HepG2 (cell line): ENCODE data around the gene PDE4D. TPM values are rescaled to one million over a fixed set of nuclear protein-coding genes. Genes with fewer than 3 reads are reported as not detected.
A peak's percentile ranks its signal among the peaks of the same experiment; 100 is the strongest.

ENCODE experiments used
- AGO1 ChIP-seq: fragments of 200-400 bp; formaldehyde crosslinking; IDR thresholded peaks from 2 replicates; pipeline ENCODE4 v1.6.1; 2017; ENCODE audit warnings: mild to moderate bottlenecking, low read depth, low read length, moderate library complexity; ENCODE audit not compliant: poor library complexity, severe bottlenecking
- ARNT ChIP-seq: fragments of 450-650 bp; IDR thresholded peaks from 2 replicates; pipeline ENCODE4 v1.6.1; 2017
- ELF3 ChIP-seq: IDR thresholded peaks from 2 replicates; pipeline ENCODE4 v1.6.1; 2016; ENCODE audit warnings: missing genetic modification reagents, missing compliant biosample characterization
- FOXA1 ChIP-seq, 2 experiments: fragments of 450-650 bp in 1 of 2; sonication (generic) in 1 of 2; formaldehyde crosslinking in 1 of 2; IDR thresholded peaks; 2 replicates each; pipeline versions ENCODE4 v1.4.0 to v1.6.1; 2016 to 2020; ENCODE audit warnings: missing genetic modification reagents in 1 of 2
- HNF4A ChIP-seq: sonication (generic); formaldehyde crosslinking; IDR thresholded peaks from 2 replicates; pipeline ENCODE4 v1.4.0; 2020; ENCODE audit warnings: missing genetic modification reagents
- HNRNPK ChIP-seq: fragments of 200-400 bp; formaldehyde crosslinking; IDR thresholded peaks from 2 replicates; pipeline ENCODE4 v1.6.1; 2018; ENCODE audit warnings: low read length, low read depth, moderate library complexity, mild to moderate bottlenecking; ENCODE audit not compliant: poor library complexity, severe bottlenecking
- HOXA3 ChIP-seq: sonication (generic); formaldehyde crosslinking; IDR thresholded peaks from 2 replicates; pipeline ENCODE4 v1.5.0; 2020; ENCODE audit warnings: missing genetic modification reagents
- ISX ChIP-seq: sonication (generic); formaldehyde crosslinking; conservative IDR thresholded peaks from 2 replicates; pipeline ENCODE4 v1.5.0; 2020; ENCODE audit warnings: missing genetic modification reagents
- KAT8 ChIP-seq: IDR thresholded peaks from 2 replicates; pipeline ENCODE4 v1.6.1; 2016; ENCODE audit warnings: missing genetic modification reagents, missing compliant biosample characterization
- LCORL ChIP-seq, 2 experiments: fragments of 450-650 bp in 1 of 2; sonication (generic) in 1 of 2; formaldehyde crosslinking in 1 of 2; IDR thresholded peaks; 2 replicates each; pipeline versions ENCODE4 v1.5.0 to v1.6.1; 2017 to 2020; ENCODE audit warnings: antibody characterized with exemption in 1 of 2, missing genetic modification reagents in 1 of 2
- MTF2 ChIP-seq: sonication (generic); formaldehyde crosslinking; IDR thresholded peaks from 2 replicates; pipeline ENCODE4 v1.5.0; 2020; ENCODE audit warnings: missing genetic modification reagents, borderline replicate concordance
- NCOA1 ChIP-seq: sonication (generic); formaldehyde crosslinking; IDR thresholded peaks from 2 replicates; pipeline ENCODE4 v1.9.0; 2021; ENCODE audit warnings: missing genetic modification reagents
- PHF21A ChIP-seq: sonication (generic); formaldehyde crosslinking; IDR thresholded peaks from 2 replicates; pipeline ENCODE4 v1.5.0; 2020; ENCODE audit warnings: mild to moderate bottlenecking, missing genetic modification reagents
- SIX4 ChIP-seq: sonication (generic); formaldehyde crosslinking; IDR thresholded peaks from 2 replicates; pipeline ENCODE4 v1.4.0; 2020; ENCODE audit warnings: missing genetic modification reagents
- SOX13 ChIP-seq, 3 experiments: fragments of 450-650 bp in 1 of 3; sonication (generic) in 1 of 3; formaldehyde crosslinking in 1 of 3; IDR thresholded peaks in 2 of 3; conservative IDR thresholded peaks in 1 of 3; 2 replicates each; pipeline versions ENCODE4 v1.5.0 to v1.6.1; 2016 to 2020; ENCODE audit warnings: antibody characterized with exemption in 1 of 3, mild to moderate bottlenecking in 1 of 3, missing compliant biosample characterization in 1 of 3, missing genetic modification reagents in 1 of 3, moderate library complexity in 1 of 3
- SP2 ChIP-seq: sonication (generic); formaldehyde crosslinking; IDR thresholded peaks from 2 replicates; pipeline ENCODE4 v1.5.1; 2020; ENCODE audit warnings: mild to moderate bottlenecking, missing genetic modification reagents
- ZMYM4 ChIP-seq: sonication (generic); formaldehyde crosslinking; IDR thresholded peaks from 2 replicates; pipeline ENCODE4 v1.8.1; 2023; ENCODE audit warnings: mild to moderate bottlenecking, missing genetic modification reagents
- ZNF20 ChIP-seq: sonication (generic); formaldehyde crosslinking; IDR thresholded peaks from 2 replicates; pipeline ENCODE4 v1.4.0; 2020; ENCODE audit warnings: mild to moderate bottlenecking, moderate library complexity, missing genetic modification reagents
- ZNF335 ChIP-seq: sonication (generic); formaldehyde crosslinking; IDR thresholded peaks from 2 replicates; pipeline ENCODE4 v1.4.0; 2020; ENCODE audit warnings: missing genetic modification reagents
- ZNF367 ChIP-seq: sonication (generic); formaldehyde crosslinking; IDR thresholded peaks from 2 replicates; pipeline ENCODE4 v1.4.0; 2020; ENCODE audit warnings: missing genetic modification reagents, borderline replicate concordance
- ZNF652 ChIP-seq: IDR thresholded peaks from 2 replicates; pipeline ENCODE4 v1.6.1; 2016; ENCODE audit warnings: low read depth, borderline replicate concordance
- ZNF678 ChIP-seq: sonication (generic); formaldehyde crosslinking; IDR thresholded peaks from 2 replicates; pipeline ENCODE4 v1.4.0; 2020; ENCODE audit warnings: mild to moderate bottlenecking, missing genetic modification reagents
- ZSCAN29 ChIP-seq: sonication (generic); formaldehyde crosslinking; conservative IDR thresholded peaks from 2 replicates; pipeline ENCODE4 v1.4.0; 2020; ENCODE audit warnings: mild to moderate bottlenecking, missing genetic modification reagents
- polyA plus RNA-seq, 8 experiments: library from polyadenylated mRNA; depleted of rRNA in 3 of 8; stranded (reverse) in 7 of 8; unstranded in 1 of 8; fragments of >200 nt; fragmentation: Illumina TruSeq in 4 of 8; extraction: Trizol in 4 of 8; gene quantifications; 2 replicates each; pipeline versions ENCODE4 v1.2.1 to v1.2.3, GENCODE V29; 2011 to 2016; ENCODE audit warnings: low read depth in 4 of 8, missing spikeins in 1 of 8, mixed read lengths in 1 of 8; ENCODE audit not compliant: insufficient read depth in 1 of 8
- total RNA-seq, 5 experiments: library from RNA; depleted of rRNA; stranded (reverse); fragments of >200 nt; fragmentation: Illumina TruSeq; extraction: Trizol; gene quantifications; 2 replicates each; pipeline ENCODE4 v1.2.3, GENCODE V29; 2016; ENCODE audit warnings: low read depth in 1 of 5
- TF ChIP-seq, protein P1 (sequence below): sonication (generic); formaldehyde crosslinking; IDR thresholded peaks from 2 replicates; pipeline ENCODE4 v1.4.0; 2020; ENCODE audit warnings: missing genetic modification reagents, mild to moderate bottlenecking, borderline replicate concordance
- TF ChIP-seq, protein P2 (sequence below): sonication (generic); formaldehyde crosslinking; IDR thresholded peaks from 2 replicates; pipeline ENCODE4 v1.9.0; 2021; ENCODE audit warnings: missing genetic modification reagents, mild to moderate bottlenecking, borderline replicate concordance

The PDE4D gene
- total and polyA plus RNA-seq, 2 of the 13 experiments (the other 11 are each of a cell fraction or from before 2014, with no cell fraction given): 7.0 to 12.2 TPM

DNA sequence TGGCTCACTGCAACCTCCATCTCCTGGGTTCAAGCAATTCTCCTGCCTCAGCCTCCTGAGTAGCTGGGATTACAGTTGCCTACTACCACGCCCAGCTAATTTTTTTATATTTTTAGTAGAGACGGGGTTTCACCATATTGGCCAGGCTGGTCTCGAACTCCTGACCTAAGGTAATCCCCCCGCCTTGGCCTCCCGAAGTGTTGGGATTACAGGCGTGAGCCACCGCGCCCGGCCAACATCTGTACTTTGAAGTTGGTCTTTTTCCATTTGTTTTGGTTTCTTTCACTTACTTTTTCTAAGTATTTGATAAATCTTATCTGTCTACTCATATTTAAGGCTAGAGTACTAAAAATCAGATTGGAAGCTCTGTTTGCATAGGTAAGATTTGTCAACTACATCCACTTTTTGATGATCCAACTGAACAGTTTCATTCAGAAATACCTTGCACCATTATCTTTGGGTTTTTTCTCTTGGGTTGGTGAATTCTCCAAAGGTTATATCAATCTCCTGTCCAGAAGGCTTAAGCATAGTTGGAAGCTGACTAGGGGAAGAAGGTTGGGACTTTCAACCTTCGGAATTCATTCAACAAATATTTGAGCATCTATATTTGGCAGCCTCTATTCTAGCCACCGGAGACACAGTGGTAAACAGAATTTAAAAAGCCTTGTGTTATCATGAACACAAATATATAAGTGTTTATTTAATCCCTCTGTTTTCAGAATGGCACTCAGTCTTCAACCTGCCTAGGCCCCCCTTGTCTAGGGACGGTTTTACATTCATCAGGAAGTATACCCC, 821.6 kb downstream of the PDE4D start (continued):
- TF ChIP-seq AGO1 (no peak), NCOA1 (CRISPR knock-in tag) (no peak), LCORL (IDR thresholded peaks at IDR 0.05) (no peak), LCORL (CRISPR knock-in tag; IDR thresholded peaks at IDR 0.05) (no peak), HNRNPK (no peak), ZMYM4 (peak; percentile 71), SIX4 (CRISPR knock-in tag) (peak; percentile 46; the same call in 1 of the 2 replicates), ZNF335 (CRISPR knock-in tag) (0 out of 2 replicates have a peak, but pooled peaks have one; percentile 35), HOXA3 (no peak), KAT8 (CRISPR knock-in tag) (0 out of 2 replicates have a peak, but pooled peaks have one; percentile 26), ZSCAN29 (CRISPR knock-in tag) (0 out of 2 replicates have a peak, but pooled peaks have one; percentile 38), FOXA1 (IDR thresholded peaks at IDR 0.05) (no peak), FOXA1 (CRISPR knock-in tag; IDR thresholded peaks at IDR 0.05) (peak; percentile 64), ZNF678 (CRISPR knock-in tag) (no peak), PHF21A (peak; percentile 46; the same call in 1 of the 2 replicates), MTF2 (CRISPR knock-in tag) (no peak), ISX (no peak), ELF3 (CRISPR knock-in tag) (peak; percentile 60), ZNF20 (CRISPR knock-in tag) (no peak), SP2 (CRISPR knock-in tag) (no peak), ZNF652 (CRISPR knock-in tag) (no peak), HNF4A (CRISPR knock-in tag) (peak; percentile 71), ZNF367 (CRISPR knock-in tag) (no peak), SOX13 (IDR thresholded peaks at IDR 0.05) (0 out of 2 replicates have a peak, but pooled peaks have one; percentile 29), SOX13 (CRISPR knock-in tag; conservative IDR thresholded peaks at IDR 0.05 in 1 of 2, IDR thresholded peaks at IDR 0.05 in 1 of 2) (peak in 1 of 2 experiments; percentile 82; a peak in 1 of 4 replicates), ARNT (no peak)
- TF ChIP-seq, protein P1, sequence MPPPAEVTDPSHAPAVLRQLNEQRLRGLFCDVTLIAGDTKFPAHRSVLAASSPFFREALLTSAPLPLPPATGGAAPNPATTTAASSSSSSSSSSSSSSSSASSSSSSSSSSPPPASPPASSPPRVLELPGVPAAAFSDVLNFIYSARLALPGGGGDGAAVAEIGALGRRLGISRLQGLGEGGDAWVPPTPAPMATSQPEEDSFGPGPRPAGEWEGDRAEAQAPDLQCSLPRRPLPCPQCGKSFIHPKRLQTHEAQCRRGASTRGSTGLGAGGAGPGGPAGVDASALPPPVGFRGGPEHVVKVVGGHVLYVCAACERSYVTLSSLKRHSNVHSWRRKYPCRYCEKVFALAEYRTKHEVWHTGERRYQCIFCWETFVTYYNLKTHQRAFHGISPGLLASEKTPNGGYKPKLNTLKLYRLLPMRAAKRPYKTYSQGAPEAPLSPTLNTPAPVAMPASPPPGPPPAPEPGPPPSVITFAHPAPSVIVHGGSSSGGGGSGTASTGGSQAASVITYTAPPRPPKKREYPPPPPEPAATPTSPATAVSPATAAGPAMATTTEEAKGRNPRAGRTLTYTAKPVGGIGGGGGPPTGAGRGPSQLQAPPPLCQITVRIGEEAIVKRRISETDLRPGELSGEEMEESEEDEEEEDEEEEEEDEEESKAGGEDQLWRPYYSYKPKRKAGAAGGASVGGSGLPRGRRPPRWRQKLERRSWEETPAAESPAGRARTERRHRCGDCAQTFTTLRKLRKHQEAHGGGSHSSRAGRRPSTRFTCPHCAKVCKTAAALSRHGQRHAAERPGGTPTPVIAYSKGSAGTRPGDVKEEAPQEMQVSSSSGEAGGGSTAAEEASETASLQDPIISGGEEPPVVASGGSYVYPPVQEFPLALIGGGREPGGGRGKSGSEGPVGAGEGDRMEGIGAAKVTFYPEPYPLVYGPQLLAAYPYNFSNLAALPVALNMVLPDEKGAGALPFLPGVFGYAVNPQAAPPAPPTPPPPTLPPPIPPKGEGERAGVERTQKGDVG (CRISPR knock-in tag): no peak
- TF ChIP-seq, protein P2, sequence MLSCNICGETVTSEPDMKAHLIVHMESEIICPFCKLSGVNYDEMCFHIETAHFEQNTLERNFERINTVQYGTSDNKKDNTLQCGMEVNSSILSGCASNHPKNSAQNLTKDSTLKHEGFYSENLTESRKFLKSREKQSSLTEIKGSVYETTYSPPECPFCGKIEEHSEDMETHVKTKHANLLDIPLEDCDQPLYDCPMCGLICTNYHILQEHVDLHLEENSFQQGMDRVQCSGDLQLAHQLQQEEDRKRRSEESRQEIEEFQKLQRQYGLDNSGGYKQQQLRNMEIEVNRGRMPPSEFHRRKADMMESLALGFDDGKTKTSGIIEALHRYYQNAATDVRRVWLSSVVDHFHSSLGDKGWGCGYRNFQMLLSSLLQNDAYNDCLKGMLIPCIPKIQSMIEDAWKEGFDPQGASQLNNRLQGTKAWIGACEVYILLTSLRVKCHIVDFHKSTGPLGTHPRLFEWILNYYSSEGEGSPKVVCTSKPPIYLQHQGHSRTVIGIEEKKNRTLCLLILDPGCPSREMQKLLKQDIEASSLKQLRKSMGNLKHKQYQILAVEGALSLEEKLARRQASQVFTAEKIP: no peak
